B cell (primary cell): ENCODE results near the gene RFX2. TPM values are rescaled to one million over a fixed set of nuclear protein-coding genes. Genes with fewer than 3 reads are reported as not detected.

Experiments used
- ATAC-seq: fragments of 200-7000 bp; cut with Tn5 transposase; one replicate; pipeline ENCODE4 v1.10.0; 2021; ENCODE audit warnings: low read depth, mild to moderate bottlenecking, moderate number of reproducible peaks, moderate library complexity
- CTCF ChIA-PET: fragments of 350-600 bp; sonication (Branson Sonifier 250); formaldehyde crosslinking; loops from one replicate; lab custom pipeline; 2021; ENCODE audit warnings: antibody characterized with exemption, inconsistent platforms; lab: Charles Lee
- POLR2A ChIA-PET: fragments of 350-600 bp; sonication (Branson Sonifier 250); formaldehyde crosslinking; loops from one replicate; lab custom pipeline; 2021; ENCODE audit warnings: antibody characterized with exemption; lab: Charles Lee
- DNase-seq: peaks from one replicate; pipeline ENCODE4 v3.0.0; 2013
- H2AFZ ChIP-seq: 2 replicates; pipeline ENCODE4 v1.6.1; 2012; ENCODE audit warnings: mild to moderate bottlenecking, low read depth, low read length; ENCODE audit not compliant: insufficient read depth, poor library complexity, severe bottlenecking
- H3K27ac ChIP-seq, 2 donors: 1 replicate in 1 of 2; 2 replicates in 1 of 2; pipeline ENCODE4 v1.5.1; 2012 to 2013; ENCODE audit warnings: low read length in 2 of 2, mild to moderate bottlenecking in 2 of 2, moderate library complexity in 1 of 2
- H3K27me3 ChIP-seq, 4 experiments: fragments of 200-600 bp in 1 of 4; sonication (generic) in 1 of 4; replicated peaks in 1 of 4; 1 replicate in 2 of 4; 2 replicates in 2 of 4; pipeline versions ENCODE4 v1.6.1 to v1.7.0; 2013 to 2016; ENCODE audit warnings: low read length in 3 of 4, mild to moderate bottlenecking in 2 of 4, mixed read lengths in 1 of 4, moderate library complexity in 1 of 4; ENCODE audit not compliant: insufficient read depth in 4 of 4, control insufficient read depth in 3 of 4; ENCODE audit errors: control extremely low read depth in 1 of 4
- H3K36me3 ChIP-seq, 2 experiments: replicated peaks in 1 of 2; 1 replicate in 1 of 2; 2 replicates in 1 of 2; pipeline versions ENCODE4 v1.6.1 to v1.7.1; 2013; ENCODE audit warnings: low read length in 1 of 2; ENCODE audit not compliant: insufficient read depth in 2 of 2, control insufficient read depth in 1 of 2; ENCODE audit errors: control extremely low read depth in 1 of 2, extremely low read depth in 1 of 2
- H3K4me1 ChIP-seq, 2 donors: fragments of 200-600 bp in 1 of 2; sonication (generic) in 1 of 2; 1 replicate in 1 of 2; 2 replicates in 1 of 2; pipeline versions ENCODE4 v1.5.1 to v1.6.1; 2013 to 2017; ENCODE audit warnings: low read length in 2 of 2; ENCODE audit not compliant: control insufficient read depth in 2 of 2, insufficient read depth in 2 of 2
- H3K4me2 ChIP-seq: replicated peaks from 2 replicates; pipeline ENCODE3; 2012; ENCODE audit warnings: mild to moderate bottlenecking, low read depth, low read length; ENCODE audit not compliant: poor library complexity, severe bottlenecking
- H3K4me3 ChIP-seq, 5 experiments: fragments of 200-600 bp in 1 of 5; sonication (generic) in 1 of 5; 1 replicate in 3 of 5; 2 replicates in 2 of 5; pipeline versions ENCODE4 v1.5.1 to v1.7.0; 2011 to 2016; ENCODE audit warnings: low read length in 4 of 5, mild to moderate bottlenecking in 4 of 5, low read depth in 2 of 5, control low read depth in 1 of 5, moderate library complexity in 1 of 5; ENCODE audit not compliant: insufficient read depth in 1 of 5; ENCODE audit errors: control extremely low read depth in 1 of 5, extremely low read depth in 1 of 5
- H3K79me2 ChIP-seq: fragments of 200-600 bp; sonication (generic); one replicate; pipeline ENCODE4 v1.6.0; 2016; ENCODE audit warnings: low read length; ENCODE audit not compliant: control insufficient read depth, insufficient read depth
- H3K9ac ChIP-seq: fragments of 200-600 bp; sonication (generic); 2 replicates; pipeline ENCODE4 v1.6.1; 2017; ENCODE audit warnings: mild to moderate bottlenecking, low read length, moderate library complexity
- H3K9me3 ChIP-seq, 3 donors: one replicate each; pipeline versions ENCODE4 v1.6.1 to v1.7.1; 2013; ENCODE audit warnings: low read length in 2 of 3; ENCODE audit not compliant: control insufficient read depth in 2 of 3, insufficient read depth in 1 of 3; ENCODE audit errors: control extremely low read depth in 1 of 3
- H4K20me1 ChIP-seq: 2 replicates; pipeline ENCODE4 v1.6.0; 2012; ENCODE audit warnings: mild to moderate bottlenecking, low read length; ENCODE audit not compliant: insufficient read depth, control insufficient read depth, poor library complexity, severe bottlenecking
- H3K27ac Mint-ChIP-seq: one replicate; pipeline ENCODE4 v1.8.0; 2021; ENCODE audit warnings: mixed read lengths
- H3K27me3 Mint-ChIP-seq: one replicate; pipeline ENCODE4 v1.8.0; 2021; ENCODE audit warnings: mixed read lengths
- H3K4me1 Mint-ChIP-seq: one replicate; pipeline ENCODE4 v1.8.0; 2021; ENCODE audit warnings: mixed read lengths
- H3K4me3 Mint-ChIP-seq: one replicate; pipeline ENCODE4 v1.8.0; 2021; ENCODE audit warnings: mixed read lengths
- H3K9me3 Mint-ChIP-seq: one replicate; pipeline ENCODE4 v1.8.0; 2022; ENCODE audit warnings: mixed read lengths; ENCODE audit not compliant: insufficient read depth
- EZH2 ChIP-seq: IDR thresholded peaks from 2 replicates; pipeline ENCODE4 v1.6.1; 2012; ENCODE audit warnings: borderline replicate concordance, low read depth, mild to moderate bottlenecking, moderate library complexity, low read length; ENCODE audit not compliant: insufficient read depth, poor library complexity, severe bottlenecking
- WGBS: methylation state at CpG from one replicate; pipeline ENCODE4 v1.1.5; 2013; ENCODE audit warnings: missing lambda C conversion rate; ENCODE audit not compliant: insufficient coverage; 5-methylcytosine and 5-hydroxymethylcytosine counted together
- intact Hi-C: fragments of 100-400 bp; cut with micrococcal nuclease; formaldehyde crosslinking; loops from one replicate; pipeline ENCODE4 v1.10.0; 2022
- polyA plus RNA-seq: library from polyadenylated mRNA; depleted of rRNA; stranded (reverse); fragments of >200 nt; gene quantifications from 2 replicates; pipeline ENCODE4 v1.2.3, GENCODE V29; 2012
- total RNA-seq, 2 donors: library from RNA; stranded (reverse); fragments of 120-200 nt in 1 of 2; gene quantifications; 1 replicate in 1 of 2; 2 replicates in 1 of 2; pipeline versions ENCODE4 v1.2.3 to v1.2.4, GENCODE V29; 2013 to 2022
- TF ChIP-seq, protein P1 (sequence below): fragments of 200-600 bp; IDR thresholded peaks from one replicate; pipeline ENCODE4 v1.8.0; 2022; ENCODE audit warnings: antibody characterized with exemption, mild to moderate bottlenecking

Gene RFX2
- total and polyA plus RNA-seq, 2 donors (not counting 1 experiment from before 2014, with no cell fraction given): 7.1 to 8.6 TPM

DNA sequence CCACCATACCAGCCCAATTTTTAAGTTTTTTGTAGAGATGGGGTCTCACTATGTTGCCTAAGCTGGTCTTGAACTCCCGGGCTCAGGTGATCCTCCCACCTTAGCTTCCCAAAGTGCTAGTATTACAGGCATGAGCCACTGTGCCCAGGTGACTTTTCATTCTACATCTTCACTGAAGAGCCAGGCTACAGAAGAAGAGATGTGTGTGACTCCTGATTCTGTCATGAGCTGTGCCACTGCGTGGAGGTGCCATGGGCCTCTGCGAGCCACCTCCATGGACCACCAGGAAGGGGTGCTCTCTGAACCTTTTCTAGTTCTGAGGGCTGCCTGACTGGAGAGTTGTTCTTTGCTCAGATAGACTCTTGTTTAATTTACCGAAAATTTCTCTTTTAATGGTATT is 75.8 kb downstream of the RFX2 start:
- intact Hi-C loops: no loop called here
- Histone ChIP-seq H2AFZ (no peak overlapping the region), H3K9ac (no peak overlapping the region), H3K9me3 (no peaks in the 10 kb centered on the region), H3K27me3 (no peaks in the 10 kb centered on the region), H4K20me1 (no peaks in the 10 kb centered on the region), H3K79me2 (no peaks in the 10 kb centered on the region), H3K36me3 (no peaks in the 10 kb centered on the region), H3K4me1 (peaks cover 0 to 6% of the 10 kb centered on the region in 2 donors), H3K4me3 (no peak overlapping the region), H3K27ac (no peak overlapping the region), H3K4me2 (no peak overlapping the region)
- ChIA-PET CTCF (interaction anchor here (0.7 to 1.8 kb wide), 3 partner anchors 14 to 91 kb away, joined by 3 to 6 read pairs (median 3); no protein-coding TSS in a partner anchor), POLR2A (interaction anchor here (0.7 kb wide), 1 partner anchor 163 kb away, joined by 7 read pairs; no protein-coding TSS in a partner anchor)
- no peak overlapping the region for H3K27ac Mint-ChIP-seq
- H3K27me3 Mint-ChIP-seq: no peaks in the 10 kb centered on the region
- no peak overlapping the region for H3K4me3 Mint-ChIP-seq
- peaks cover 12% of the 10 kb centered on the region for H3K4me1 Mint-ChIP-seq
- 100% methylated on average over 2 of the region's 4 CpGs for WGBS
- H3K9me3 Mint-ChIP-seq: no peaks in the 10 kb centered on the region
- DNase-seq: no peak
- TF ChIP-seq EZH2: no peak
- TF ChIP-seq, protein P1, sequence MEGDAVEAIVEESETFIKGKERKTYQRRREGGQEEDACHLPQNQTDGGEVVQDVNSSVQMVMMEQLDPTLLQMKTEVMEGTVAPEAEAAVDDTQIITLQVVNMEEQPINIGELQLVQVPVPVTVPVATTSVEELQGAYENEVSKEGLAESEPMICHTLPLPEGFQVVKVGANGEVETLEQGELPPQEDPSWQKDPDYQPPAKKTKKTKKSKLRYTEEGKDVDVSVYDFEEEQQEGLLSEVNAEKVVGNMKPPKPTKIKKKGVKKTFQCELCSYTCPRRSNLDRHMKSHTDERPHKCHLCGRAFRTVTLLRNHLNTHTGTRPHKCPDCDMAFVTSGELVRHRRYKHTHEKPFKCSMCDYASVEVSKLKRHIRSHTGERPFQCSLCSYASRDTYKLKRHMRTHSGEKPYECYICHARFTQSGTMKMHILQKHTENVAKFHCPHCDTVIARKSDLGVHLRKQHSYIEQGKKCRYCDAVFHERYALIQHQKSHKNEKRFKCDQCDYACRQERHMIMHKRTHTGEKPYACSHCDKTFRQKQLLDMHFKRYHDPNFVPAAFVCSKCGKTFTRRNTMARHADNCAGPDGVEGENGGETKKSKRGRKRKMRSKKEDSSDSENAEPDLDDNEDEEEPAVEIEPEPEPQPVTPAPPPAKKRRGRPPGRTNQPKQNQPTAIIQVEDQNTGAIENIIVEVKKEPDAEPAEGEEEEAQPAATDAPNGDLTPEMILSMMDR: no peak
- ATAC-seq: no peak

DNA sequence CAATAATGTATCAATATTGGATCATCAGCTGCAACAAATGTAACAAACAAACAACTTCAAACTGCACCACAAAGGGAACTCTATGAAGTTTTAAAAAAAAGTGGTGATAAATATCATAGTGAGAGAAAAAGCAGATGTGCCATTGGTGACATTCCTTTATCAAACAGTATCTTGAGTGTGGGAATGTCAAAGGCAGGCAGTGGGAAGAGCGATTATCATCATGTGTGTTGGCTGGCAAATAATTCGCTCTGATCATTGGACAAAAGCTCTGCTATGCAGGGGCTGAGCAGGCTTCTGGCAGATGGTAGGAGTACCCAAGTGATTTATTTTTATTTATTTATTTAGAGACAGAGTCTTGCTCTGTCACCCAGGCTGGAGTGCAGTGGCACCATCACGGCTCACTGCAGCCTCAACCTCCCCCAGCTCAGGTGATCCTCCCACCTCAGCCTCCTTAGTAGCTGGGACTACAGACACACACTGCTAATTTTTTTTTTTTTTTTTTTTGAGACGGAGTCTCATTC is 76.5 kb downstream of the RFX2 start:
- Histone ChIP-seq H3K4me1 (no peaks in the 10 kb centered on the region), H3K27me3 (no peaks in the 10 kb centered on the region), H3K4me2 (no peak overlapping the region), H4K20me1 (no peaks in the 10 kb centered on the region), H3K79me2 (no peaks in the 10 kb centered on the region), H3K27ac (no peak overlapping the region), H3K36me3 (no peaks in the 10 kb centered on the region), H3K9me3 (no peaks in the 10 kb centered on the region), H2AFZ (no peak overlapping the region), H3K4me3 (no peak overlapping the region), H3K9ac (no peak overlapping the region)
- DNase-seq (no peak), ATAC-seq (no peak)
- no peak overlapping the region for H3K27ac Mint-ChIP-seq
- no peaks in the 10 kb centered on the region for H3K9me3 Mint-ChIP-seq
- POLR2A ChIA-PET: interaction anchor here (0.7 kb wide), 1 partner anchor 163 kb away, joined by 7 read pairs; no protein-coding TSS in a partner anchor
- intact Hi-C loops: no loop called here
- no peak overlapping the region for H3K4me3 Mint-ChIP-seq
- CTCF ChIA-PET: interaction anchor here (0.7 to 1.8 kb wide), 4 partner anchors 14 to 283 kb away, joined by 3 to 6 read pairs (median 3); no protein-coding TSS in a partner anchor
- no peaks in the 10 kb centered on the region for H3K27me3 Mint-ChIP-seq
- 100% methylated on average over 2 of the region's 4 CpGs for WGBS
- H3K4me1 Mint-ChIP-seq: peaks cover 5% of the 10 kb centered on the region
- TF ChIP-seq, protein P1: no peak
- no peak for TF ChIP-seq EZH2
